Omental fat pad (tissue), 4 donors: Measurements from ENCODE around the gene NALCN. TPM values are rescaled to one million over a fixed set of nuclear protein-coding genes. Genes with fewer than 3 reads are reported as not detected.

Experiments
- ATAC-seq: fragments of 150-250 bp; one replicate; pipeline ENCODE4 v1.9.1; 2016; ENCODE audit warnings: mild to moderate bottlenecking, moderate library complexity; ENCODE audit not compliant: low FRiP score
- DNase-seq: peaks from one replicate; pipeline ENCODE4 v3.0.0-alpha.2; 2019; ENCODE audit warnings: low spot score
- CTCF ChIP-seq, 3 donors: fragments of 450-650 bp; IDR thresholded peaks; one replicate each; pipeline ENCODE4 v1.5.1; 2016 to 2017; ENCODE audit warnings: antibody characterized with exemption in 3 of 3, mild to moderate bottlenecking in 3 of 3, moderate library complexity in 2 of 3
- total RNA-seq, 4 donors: library from RNA; depleted of rRNA; stranded (reverse); fragments of >200 nt; gene quantifications; one replicate each; pipeline ENCODE4 v1.1.0, GENCODE V29; 2016

NALCN gene
- total RNA-seq, 4 donors from 2014 or later = 0.28 to 0.84 (median 0.38) TPM

GRCh38 chr13:101065329-101065728 lies 351.0 kb downstream of the NALCN start:
- no peak for DNase-seq
- TF ChIP-seq CTCF (IDR thresholded peaks at IDR 0.05) = no peak
- ATAC-seq = no peak

- ATAC-seq (no peak), DNase-seq (no peak)
- no peak for TF ChIP-seq CTCF (IDR thresholded peaks at IDR 0.05)
Observed at GRCh38 chr13:101059793-101060192, 356.5 kb downstream of the NALCN start.

- DNase-seq (no peak), ATAC-seq (no peak)
- TF ChIP-seq CTCF (IDR thresholded peaks at IDR 0.05) = no peak
Observed at GRCh38 chr13:101058841-101059240, 357.5 kb downstream of the NALCN start.

- TF ChIP-seq CTCF (IDR thresholded peaks at IDR 0.05) = no peak
- ATAC-seq = no peak
- no peak for DNase-seq
Observed at GRCh38 chr13:101053301-101054093, 362.8 kb downstream of the NALCN start.

GRCh38 chr13:101049166-101049850 lies 367.0 kb downstream of the NALCN start:
- DNase-seq (no peak), ATAC-seq (no peak)
- TF ChIP-seq CTCF (IDR thresholded peaks at IDR 0.05) = no peak

- ATAC-seq (no peak), DNase-seq (no peak)
- TF ChIP-seq CTCF (IDR thresholded peaks at IDR 0.05) = no peak
Observed at GRCh38 chr13:101036546-101036945, 379.8 kb downstream of the NALCN start.
